HG03159 (cell line): ENCODE data around the gene TMEM164.

Experiments
- ATAC-seq: cut with Tn5 transposase; IDR thresholded peaks from one replicate; pipeline ENCODE4 v1.9.1; 2021; ENCODE audit warnings: mild to moderate bottlenecking, moderate library complexity; ENCODE audit not compliant: unreplicated experiment

TMEM164 gene

DNA sequence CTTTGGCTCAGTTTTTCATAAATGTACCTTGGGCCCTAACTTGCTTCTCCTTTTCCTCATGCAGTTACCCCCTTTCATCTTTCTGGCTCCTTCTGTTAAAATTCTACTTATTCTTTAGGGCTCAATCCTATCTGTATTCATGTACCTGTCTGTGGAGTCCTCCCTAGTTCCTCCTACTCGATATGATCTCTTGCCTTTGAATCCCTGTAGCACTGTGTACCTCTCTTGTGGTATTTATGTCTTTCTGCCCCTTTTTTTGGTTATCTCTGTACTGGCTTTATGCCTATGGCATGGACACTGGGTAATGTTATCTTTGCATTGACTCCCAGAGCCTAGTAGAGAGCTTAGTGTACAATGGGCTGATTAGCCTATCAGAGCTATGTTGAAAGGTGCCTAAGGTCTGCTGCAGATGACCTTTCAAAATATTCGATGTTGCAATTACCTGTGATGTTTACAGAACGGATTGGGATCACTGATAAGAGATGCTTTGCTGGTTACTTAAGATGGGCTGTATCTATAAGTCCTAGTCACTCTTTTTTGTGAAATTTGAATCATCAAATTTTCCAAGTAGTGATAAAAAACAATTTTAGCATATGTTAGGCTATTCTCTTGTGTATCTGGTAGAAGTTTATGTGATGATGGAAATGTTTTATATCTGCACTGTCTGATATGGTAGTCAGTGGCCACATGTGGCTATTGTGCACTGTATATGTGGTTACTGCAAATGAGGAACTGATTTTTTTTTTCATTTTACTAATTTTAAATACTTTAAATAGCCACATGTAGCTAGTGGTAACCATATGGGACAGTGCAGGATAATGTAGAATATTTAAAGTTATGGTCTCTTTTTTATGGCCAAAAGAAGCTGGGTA lies 33.5 kb downstream of the TMEM164 start:
- peak; percentile 53 for ATAC-seq

DNA sequence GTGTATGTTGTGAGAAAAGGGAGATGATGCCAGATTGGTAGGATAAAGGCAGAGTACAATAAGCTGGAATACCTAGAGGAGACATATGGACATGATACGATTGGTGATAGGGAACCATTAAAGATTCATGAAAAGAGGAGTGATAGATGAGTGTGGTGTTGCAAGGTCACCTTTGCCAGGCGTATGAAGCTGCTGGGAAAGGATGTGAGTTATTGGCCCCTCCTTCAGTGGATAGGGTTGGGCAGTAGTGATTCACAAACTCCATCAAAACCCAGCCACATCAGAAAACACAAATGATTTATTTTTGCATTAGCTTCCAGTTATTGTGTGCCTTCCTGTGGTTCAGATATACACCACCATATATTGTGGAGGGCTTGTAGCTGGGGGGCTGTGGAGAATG lies 34.3 kb downstream of the TMEM164 start:
- no peak for ATAC-seq

DNA sequence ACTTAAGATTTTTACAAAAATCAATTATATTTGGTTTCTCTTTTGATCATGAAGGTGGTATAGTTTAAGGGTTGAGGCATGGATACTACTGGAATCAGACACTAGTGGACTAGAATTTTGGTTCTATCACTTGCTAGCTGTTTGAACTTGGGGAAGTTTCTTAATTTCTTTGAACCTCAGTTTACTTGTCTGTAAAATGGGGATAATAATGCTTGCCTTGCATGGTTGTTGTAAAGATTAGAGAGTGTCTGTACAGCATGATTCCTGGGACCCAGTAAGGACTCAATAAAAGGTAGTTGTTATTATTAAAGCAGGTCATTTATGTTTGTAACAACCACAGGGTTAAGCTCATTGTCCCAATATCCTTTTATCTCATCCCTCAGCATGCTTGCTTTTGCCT lies 36.0 kb downstream of the TMEM164 start:
- ATAC-seq, result no peak

- no peak for ATAC-seq
Observed at GRCh38 chrX:110041980-110042379, 39.1 kb downstream of the TMEM164 start.

- ATAC-seq, result no peak
Observed at GRCh38 chrX:110042496-110042895, 39.6 kb downstream of the TMEM164 start.

- ATAC-seq, result no peak
Observed at GRCh38 chrX:110043506-110043905, 40.6 kb downstream of the TMEM164 start.

DNA sequence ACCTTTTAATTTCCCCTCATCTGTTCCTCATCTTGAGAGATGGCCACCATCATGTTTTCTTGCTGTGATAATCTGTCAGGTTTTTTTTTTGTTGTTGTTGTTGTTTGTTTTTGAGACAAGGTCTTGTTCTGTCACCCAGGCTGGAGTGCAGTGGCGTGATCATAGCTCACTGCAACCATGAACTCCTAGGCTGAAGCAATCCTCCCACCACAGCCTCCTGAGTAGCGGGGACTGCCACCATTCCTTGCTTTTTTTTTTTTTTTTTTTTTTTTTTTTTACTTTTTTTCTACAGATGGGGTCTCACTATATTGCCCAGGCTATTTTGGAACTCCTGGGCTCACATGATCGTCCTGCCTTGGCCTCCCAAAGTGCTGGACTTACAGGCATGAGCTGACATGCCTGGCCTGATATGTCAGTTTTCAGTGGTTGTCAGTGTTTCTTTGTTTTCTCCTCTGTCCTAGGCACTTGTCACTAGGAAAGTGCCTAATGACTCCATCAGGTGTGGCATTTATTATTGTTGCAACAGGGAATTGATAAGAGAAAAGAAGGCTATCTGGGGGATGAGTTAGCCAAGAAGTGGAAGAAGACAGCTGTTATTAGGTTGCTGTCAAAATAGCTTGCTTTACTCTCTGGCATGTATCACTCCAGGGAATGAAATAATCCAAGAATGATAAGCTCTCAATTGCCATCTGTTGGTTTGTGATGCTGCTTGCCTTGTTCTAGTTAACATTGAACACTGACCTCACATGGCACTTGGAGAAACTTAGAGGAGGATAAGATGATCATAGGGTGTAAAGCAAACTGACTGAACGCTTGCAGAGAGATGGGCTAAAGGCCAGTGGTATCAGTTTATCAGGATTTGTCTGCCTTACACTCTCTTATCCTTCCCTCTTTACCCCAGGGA lies 41.7 kb downstream of the TMEM164 start:
- ATAC-seq, result no peak

DNA sequence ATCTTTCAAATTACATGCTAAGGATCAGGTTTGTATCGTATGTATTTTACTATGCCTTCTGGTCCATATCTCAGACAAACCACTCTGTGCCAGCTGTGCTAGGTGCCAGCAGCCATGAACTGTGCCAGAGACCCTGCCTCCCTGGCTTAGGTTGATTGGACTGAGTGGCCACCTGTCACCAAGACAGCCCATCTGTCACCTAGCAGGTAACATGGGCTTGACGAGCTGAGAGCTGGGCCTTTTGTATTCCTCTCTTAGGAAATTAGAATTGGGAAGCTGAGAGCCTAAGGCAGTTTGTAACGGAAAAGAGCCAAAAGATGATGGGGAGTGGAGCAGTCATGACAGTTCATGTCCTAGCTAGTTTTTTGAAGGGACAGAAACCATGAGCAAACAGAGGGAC lies 42.5 kb downstream of the TMEM164 start:
- no peak for ATAC-seq

- no peak for ATAC-seq
Observed at GRCh38 chrX:110046001-110046400, 43.1 kb downstream of the TMEM164 start.

GRCh38 chrX:110046971-110047370 lies 44.1 kb downstream of the TMEM164 start:
- ATAC-seq, result no peak

GRCh38 chrX:110049096-110049495 lies 46.2 kb downstream of the TMEM164 start:
- ATAC-seq, result no peak

- ATAC-seq, result no peak
Observed at GRCh38 chrX:110050386-110050785, 47.5 kb downstream of the TMEM164 start.

DNA sequence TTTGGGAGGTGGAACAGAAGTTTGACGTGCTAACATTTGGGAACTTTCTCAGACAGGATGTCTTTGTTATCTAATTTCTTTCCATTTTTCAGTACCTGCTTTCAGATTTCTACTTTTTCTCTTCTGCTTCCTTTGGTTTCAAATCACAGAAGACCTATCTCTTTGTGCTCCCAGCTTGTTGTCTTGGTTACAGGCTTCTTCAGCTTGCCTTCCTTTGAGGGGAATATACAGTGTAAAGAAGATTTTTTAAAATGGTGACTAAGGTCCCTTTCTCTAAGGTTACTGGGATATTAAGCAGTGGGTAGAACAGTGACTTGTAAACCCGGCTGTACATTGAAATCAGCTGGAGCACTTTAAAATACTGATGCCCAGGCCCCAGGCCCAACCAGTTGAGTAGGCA lies 48.0 kb downstream of the TMEM164 start:
- ATAC-seq, result peak; percentile 53

- ATAC-seq, result no peak
Observed at GRCh38 chrX:110051559-110051958, 48.6 kb downstream of the TMEM164 start.

DNA sequence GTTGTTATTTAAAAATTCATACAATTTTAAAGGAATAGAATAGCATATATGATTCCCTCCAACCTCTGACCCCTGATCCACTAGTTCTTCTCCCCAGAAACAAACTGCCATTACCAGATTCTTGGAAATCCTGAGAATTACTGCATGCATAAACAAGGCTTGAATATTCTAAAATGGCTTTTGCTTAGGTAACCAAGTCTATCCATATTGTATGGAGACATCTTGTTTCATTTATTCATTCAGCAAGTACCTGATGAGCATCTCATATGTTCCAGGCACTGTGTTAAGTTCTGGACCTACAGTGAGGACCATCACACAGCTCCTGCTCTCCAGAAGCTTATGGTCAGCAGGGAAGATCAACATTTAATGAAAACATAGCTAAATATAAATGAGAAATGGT lies 49.4 kb downstream of the TMEM164 start:
- ATAC-seq, result no peak

DNA sequence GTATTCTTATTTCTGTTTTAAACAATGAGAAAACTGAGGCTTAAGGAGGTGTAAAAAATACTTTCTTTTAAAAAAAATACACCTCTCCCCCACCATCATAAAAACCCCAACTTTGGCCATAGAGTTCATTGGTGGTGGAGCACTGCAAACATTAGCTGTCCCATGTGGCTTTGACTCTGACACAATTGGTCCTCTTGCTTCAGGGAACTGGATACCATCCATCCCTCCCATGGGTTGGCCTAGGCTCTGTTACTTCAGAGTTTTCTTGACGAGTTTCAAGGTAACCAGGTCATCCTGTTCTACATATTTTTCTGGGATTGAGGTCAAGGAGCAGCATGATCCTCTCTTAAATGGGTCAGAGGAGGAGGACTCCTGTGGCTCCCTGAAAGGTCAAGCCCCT lies 50.5 kb downstream of the TMEM164 start:
- no peak for ATAC-seq

DNA sequence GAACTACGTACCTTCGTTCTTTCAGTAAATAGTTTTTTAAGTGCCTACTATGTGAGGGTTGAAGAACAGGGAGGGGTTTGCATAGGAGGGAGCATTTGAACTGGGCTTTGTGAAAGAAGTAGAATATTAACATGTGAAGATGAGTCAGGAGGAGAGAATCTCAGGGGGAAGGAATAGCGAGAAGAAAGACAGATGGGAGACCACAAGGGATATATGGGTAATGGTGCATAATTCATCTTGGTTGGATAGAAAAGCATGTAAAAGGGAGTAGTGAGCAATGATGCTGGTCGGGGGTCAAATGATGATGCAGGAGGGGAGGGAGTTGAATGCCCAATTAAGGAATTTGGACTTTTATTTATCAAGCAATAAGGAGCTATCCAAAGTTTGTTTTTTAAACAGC lies 52.7 kb downstream of the TMEM164 start:
- ATAC-seq, result no peak

GRCh38 chrX:110056419-110056818 lies 53.5 kb downstream of the TMEM164 start:
- no peak for ATAC-seq

GRCh38 chrX:110059410-110059809 lies 56.5 kb downstream of the TMEM164 start:
- ATAC-seq, result no peak

GRCh38 chrX:110060317-110060716 lies 57.4 kb downstream of the TMEM164 start:
- no peak for ATAC-seq

- no peak for ATAC-seq
Observed at GRCh38 chrX:110060846-110061537, 58.1 kb downstream of the TMEM164 start.
